ENCODE measurements around the gene SIX2.

- no peak for TF ChIP-seq TAF1 (IDR thresholded peaks at IDR 0.05; ENCODE audit: low read depth)
- TF ChIP-seq REST (IDR thresholded peaks at IDR 0.05; ENCODE audit: low read depth) = no peak
- no peak for TF ChIP-seq EGR1 (IDR thresholded peaks at IDR 0.05)
- TF ChIP-seq NFIC (IDR thresholded peaks at IDR 0.05) = no peak
- TF ChIP-seq EP300 (IDR thresholded peaks at IDR 0.05; ENCODE audit: borderline replicate concordance) = no peak
- no peak for TF ChIP-seq USF1 (IDR thresholded peaks at IDR 0.05)
- TF ChIP-seq CEBPB (IDR thresholded peaks at IDR 0.05) = no peak
- no peak for TF ChIP-seq MAX (IDR thresholded peaks at IDR 0.05)
- no peak for TF ChIP-seq TCF12 (IDR thresholded peaks at IDR 0.05; ENCODE audit: low read depth)
- no peak for TF ChIP-seq RAD21 (IDR thresholded peaks at IDR 0.05; ENCODE audit: low read depth)
- TF ChIP-seq FOXM1 (IDR thresholded peaks at IDR 0.05; ENCODE audit: borderline replicate concordance, low read depth) = no peak
- TF ChIP-seq YY1 (IDR thresholded peaks at IDR 0.05; ENCODE audit: low read depth) = no peak
- TF ChIP-seq ZBTB7A (IDR thresholded peaks at IDR 0.05; ENCODE audit: low read depth) = no peak
Measured at GRCh38 chr2:45042401-45042800, 33.1 kb upstream of the SIX2 start.

Data from Ishikawa (cell line).